Dendritic cell treated with granulocyte-macrophage colony-stimulating factor and Interleukin-4, amounts not matched to agents 40 ng/mL and 50 ng/mL, for 4 days (primary cell): Measurements from ENCODE around the gene BST2.
A peak's percentile ranks its signal among the peaks of the same experiment; 100 is the strongest.

Source experiments
- H3K27ac Mint-ChIP-seq: one replicate; pipeline ENCODE4 v1.8.0; 2022; ENCODE audit warnings: mild to moderate bottlenecking, mixed read lengths
- H3K27me3 Mint-ChIP-seq: one replicate; pipeline ENCODE4 v1.8.0; 2022; ENCODE audit warnings: mild to moderate bottlenecking, mixed read lengths
- H3K36me3 Mint-ChIP-seq: one replicate; pipeline ENCODE4 v1.8.0; 2022; ENCODE audit warnings: low read depth, mixed read lengths
- H3K4me1 Mint-ChIP-seq: one replicate; pipeline ENCODE4 v1.8.0; 2022; ENCODE audit warnings: low read depth, mixed read lengths
- H3K4me3 Mint-ChIP-seq: one replicate; pipeline ENCODE4 v1.8.0; 2022; ENCODE audit warnings: mild to moderate bottlenecking, moderate library complexity, mixed read lengths
- H3K9me3 Mint-ChIP-seq: one replicate; pipeline ENCODE4 v1.8.0; 2022; ENCODE audit warnings: mixed read lengths
- intact Hi-C: fragments of 100-400 bp; cut with micrococcal nuclease; formaldehyde crosslinking; loops from one replicate; pipeline ENCODE4 v1.15.0; 2022

Gene BST2

DNA sequence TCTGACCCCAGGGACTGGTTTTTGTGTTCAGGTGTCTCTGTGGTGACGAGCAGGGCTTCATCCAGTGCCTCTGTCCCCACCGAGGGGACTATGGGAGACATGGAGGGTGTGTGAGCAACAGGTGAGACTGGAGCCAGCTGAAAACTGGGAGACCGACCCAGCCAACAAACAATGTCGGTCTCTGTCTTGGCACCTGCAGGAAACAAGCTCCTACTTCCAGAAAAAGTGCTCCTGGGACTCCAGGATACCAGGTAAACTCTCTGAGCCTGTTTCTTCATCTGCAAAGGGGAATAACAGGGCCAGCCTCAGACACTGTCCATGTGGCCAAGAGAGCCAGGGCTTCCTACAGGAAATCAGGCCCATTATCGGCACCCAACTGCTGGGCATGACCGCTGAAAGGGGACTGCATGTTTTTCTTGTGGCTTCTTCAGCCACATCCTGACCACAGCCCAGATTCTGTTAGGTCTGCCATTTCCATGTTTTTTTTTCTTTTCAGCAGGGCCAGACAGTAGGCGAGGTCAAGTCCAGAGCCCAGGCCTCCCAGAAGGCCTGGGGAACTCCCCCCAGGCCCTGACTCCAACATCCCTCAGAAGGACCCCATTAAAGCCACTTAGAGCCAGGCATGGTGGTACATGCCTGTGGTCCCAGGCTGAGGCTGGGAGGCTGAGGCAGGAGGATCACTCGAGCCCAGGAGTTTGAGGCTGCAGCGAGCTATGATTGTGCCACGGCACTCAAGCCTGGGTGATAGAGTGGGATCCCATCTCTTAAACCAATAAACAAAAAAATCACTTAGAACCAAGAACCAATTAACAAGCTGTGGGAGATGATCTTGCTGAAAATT lies 836 bp upstream of the BST2 start:
- peaks cover 61% of the 10 kb centered on the region for H3K36me3 Mint-ChIP-seq
- intact Hi-C loops = no loop called here

DNA sequence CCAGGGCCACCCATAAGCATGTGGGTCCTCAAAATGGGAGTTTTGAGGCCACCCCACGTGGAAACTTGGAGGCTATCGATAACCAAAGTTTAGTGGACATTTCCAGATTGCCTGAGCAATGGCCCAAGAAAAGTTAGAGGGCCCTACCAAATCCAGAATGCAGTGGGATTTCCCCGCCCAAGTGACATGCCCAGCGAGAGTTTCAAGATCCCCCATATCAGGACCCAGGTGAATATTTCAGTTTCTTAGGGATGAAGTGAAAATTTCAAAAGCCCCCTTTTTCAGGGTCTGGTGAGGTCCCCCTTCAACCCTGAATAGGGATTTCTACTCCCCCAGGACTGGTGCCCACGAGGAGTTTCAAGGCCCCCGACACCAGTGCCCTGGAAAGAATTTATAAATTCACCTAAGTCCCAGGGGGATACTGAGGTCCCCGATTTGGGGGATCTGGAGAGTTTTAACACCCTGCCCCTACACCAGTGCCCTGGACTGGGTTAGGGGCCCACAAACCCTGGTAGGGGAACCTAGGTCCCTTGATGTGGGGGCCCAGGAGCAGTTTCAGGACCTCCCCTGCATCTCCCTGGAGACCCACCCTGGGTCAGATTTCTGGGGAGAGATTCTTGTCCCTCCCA lies 695 bp downstream of the BST2 start:
- Mint-ChIP-seq H3K36me3 (peaks cover 70% of the 10 kb centered on the region), H3K4me3 (peak overlapping the region; percentile 80), H3K9me3 (no peaks in the 10 kb centered on the region), H3K27ac (peak overlapping the region; percentile 92), H3K27me3 (no peaks in the 10 kb centered on the region), H3K4me1 (peaks cover 48% of the 10 kb centered on the region)
- intact Hi-C loops = loop anchor here (1.0 kb wide), 1 partner anchor 15 kb away; no protein-coding TSS in a partner anchor

More for the DNA sequence above, 836 bp upstream of the BST2 start:
- peak overlapping the region; percentile 80 for H3K4me3 Mint-ChIP-seq
- no peaks in the 10 kb centered on the region for H3K27me3 Mint-ChIP-seq
- H3K4me1 Mint-ChIP-seq = peaks cover 48% of the 10 kb centered on the region
- no peaks in the 10 kb centered on the region for H3K9me3 Mint-ChIP-seq
- peak overlapping the region; percentile 92 for H3K27ac Mint-ChIP-seq

- intact Hi-C loops = no loop called here
- H3K27ac Mint-ChIP-seq = peak overlapping the region; percentile 92
- peak overlapping the region; percentile 80 for H3K4me3 Mint-ChIP-seq
- peaks cover 48% of the 10 kb centered on the region for H3K4me1 Mint-ChIP-seq
- H3K27me3 Mint-ChIP-seq = no peaks in the 10 kb centered on the region
- no peaks in the 10 kb centered on the region for H3K9me3 Mint-ChIP-seq
- H3K36me3 Mint-ChIP-seq = peaks cover 73% of the 10 kb centered on the region
Measured at GRCh38 chr19:17404015-17404414, 1.4 kb downstream of the BST2 start.

GRCh38 chr19:17402982-17403855 lies 2.2 kb downstream of the BST2 start:
- peaks cover 45% of the 10 kb centered on the region for H3K4me1 Mint-ChIP-seq
- no peaks in the 10 kb centered on the region for H3K9me3 Mint-ChIP-seq
- no peaks in the 10 kb centered on the region for H3K27me3 Mint-ChIP-seq
- intact Hi-C loops = no loop called here
- H3K27ac Mint-ChIP-seq = peak overlapping the region; percentile 92
- H3K36me3 Mint-ChIP-seq = peaks cover 80% of the 10 kb centered on the region
- peak overlapping the region; percentile 80 for H3K4me3 Mint-ChIP-seq

GRCh38 chr19:17401628-17402027 lies 3.8 kb downstream of the BST2 start:
- peaks cover 29% of the 10 kb centered on the region for H3K4me1 Mint-ChIP-seq
- no peaks in the 10 kb centered on the region for H3K9me3 Mint-ChIP-seq
- intact Hi-C loops = no loop called here
- peak overlapping the region; percentile 24 for H3K27ac Mint-ChIP-seq
- peaks cover 88% of the 10 kb centered on the region for H3K36me3 Mint-ChIP-seq
- no peaks in the 10 kb centered on the region for H3K27me3 Mint-ChIP-seq
- H3K4me3 Mint-ChIP-seq = no peak overlapping the region

- Mint-ChIP-seq H3K27me3 (no peaks in the 10 kb centered on the region), H3K9me3 (no peaks in the 10 kb centered on the region), H3K36me3 (peaks cover 71% of the 10 kb centered on the region), H3K4me1 (peaks cover 20% of the 10 kb centered on the region), H3K27ac (no peak overlapping the region), H3K4me3 (no peak overlapping the region)
- intact Hi-C loops = loop anchor here (5.0 kb wide), 1 partner anchor 48 kb away; the partner anchor contains the start of gene TMEM221
Measured at GRCh38 chr19:17398902-17399527, 6.4 kb downstream of the BST2 start.

DNA sequence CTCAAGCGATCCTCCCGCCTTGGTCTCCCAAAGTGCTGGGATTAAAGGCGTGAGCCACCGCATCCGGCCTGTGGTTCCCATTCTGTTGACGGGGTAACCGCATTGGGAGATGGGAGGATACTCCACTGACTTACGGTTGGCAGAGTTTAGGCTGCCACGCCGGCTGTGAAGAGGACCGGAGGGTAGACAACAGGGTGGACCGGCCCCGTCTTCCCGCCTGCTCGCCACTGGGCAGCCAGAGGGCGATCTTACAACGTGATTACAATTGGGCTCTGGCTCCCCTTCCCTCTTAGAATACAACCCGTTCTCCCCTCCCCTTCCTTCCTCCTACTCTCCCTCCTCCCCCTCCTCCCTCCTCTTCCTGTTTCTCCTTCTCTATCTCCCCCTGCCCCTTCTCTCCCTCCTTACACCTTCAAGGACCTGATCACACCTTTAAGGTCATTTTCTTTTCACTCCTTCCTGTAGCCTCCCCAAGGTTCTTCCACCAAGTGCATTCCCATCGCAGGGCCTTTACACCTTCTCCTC lies 10.5 kb downstream of the BST2 start:
- H3K4me1 Mint-ChIP-seq = peaks cover 27% of the 10 kb centered on the region
- H3K27ac Mint-ChIP-seq = no peak overlapping the region
- intact Hi-C loops = loop anchor here (1.0 to 5.0 kb wide), 2 partner anchors 52 to 71 kb away; partner anchors contain the start of gene TMEM221

GRCh38 chr19:17393914-17394313 lies 11.5 kb downstream of the BST2 start, which contains the start of gene CCDC194:
Gene CCDC194 (minus strand): TSS chr19:17394196. CDS start chr19:17394158, 38 bp downstream.
- intact Hi-C loops = no loop called here
- H3K9me3 Mint-ChIP-seq = peaks cover 8% of the 10 kb centered on the region

More for the DNA sequence above, 10.5 kb downstream of the BST2 start:
- Mint-ChIP-seq H3K27me3 (peaks cover 8% of the 10 kb centered on the region), H3K4me3 (no peak overlapping the region), H3K9me3 (no peaks in the 10 kb centered on the region), H3K36me3 (peaks cover 33% of the 10 kb centered on the region)

DNA sequence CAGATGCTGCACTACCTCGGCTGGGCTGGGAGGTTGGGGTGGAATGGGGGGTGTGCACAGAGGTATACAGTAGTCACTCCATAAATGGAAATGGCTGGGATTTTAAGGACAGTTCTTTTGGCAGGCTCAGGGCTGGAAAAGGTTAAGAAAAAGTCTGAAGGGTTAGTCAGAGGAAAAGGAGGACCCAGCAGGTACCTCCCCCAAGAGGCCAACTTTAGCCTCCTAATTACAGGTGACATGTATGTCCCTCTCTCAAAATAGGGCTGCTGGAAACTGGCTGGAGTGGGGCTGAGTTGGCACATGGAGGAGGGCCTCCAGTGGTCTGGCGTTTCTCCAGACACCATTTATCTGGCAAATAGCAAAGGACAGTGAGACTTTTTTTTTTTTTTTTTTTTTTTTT lies 12.4 kb downstream of the BST2 start:
- Mint-ChIP-seq H3K9me3 (peaks cover 8% of the 10 kb centered on the region), H3K36me3 (peaks cover 13% of the 10 kb centered on the region), H3K27me3 (peaks cover 24% of the 10 kb centered on the region), H3K27ac (no peak overlapping the region), H3K4me1 (peaks cover 27% of the 10 kb centered on the region), H3K4me3 (no peak overlapping the region)
- intact Hi-C loops = no loop called here

More at GRCh38 chr19:17393914-17394313, 11.5 kb downstream of the BST2 start, which contains the start of gene CCDC194:
- Mint-ChIP-seq H3K27ac (no peak within 1 kb of the TSS), H3K4me3 (no peak within 1 kb of the TSS), H3K36me3 (peaks cover 22% of the 10 kb centered on the region), H3K27me3 (peaks cover 17% of the 10 kb centered on the region), H3K4me1 (peaks cover 27% of the 10 kb centered on the region)

GRCh38 chr19:17391371-17392151 lies 13.9 kb downstream of the BST2 start:
- peaks cover 24% of the 10 kb centered on the region for H3K27me3 Mint-ChIP-seq
- intact Hi-C loops = no loop called here
- H3K27ac Mint-ChIP-seq = peak overlapping the region; percentile 83
- peaks cover 8% of the 10 kb centered on the region for H3K9me3 Mint-ChIP-seq
- H3K36me3 Mint-ChIP-seq = no peaks in the 10 kb centered on the region
- peaks cover 27% of the 10 kb centered on the region for H3K4me1 Mint-ChIP-seq
- peak overlapping the region; percentile 93 for H3K4me3 Mint-ChIP-seq

DNA sequence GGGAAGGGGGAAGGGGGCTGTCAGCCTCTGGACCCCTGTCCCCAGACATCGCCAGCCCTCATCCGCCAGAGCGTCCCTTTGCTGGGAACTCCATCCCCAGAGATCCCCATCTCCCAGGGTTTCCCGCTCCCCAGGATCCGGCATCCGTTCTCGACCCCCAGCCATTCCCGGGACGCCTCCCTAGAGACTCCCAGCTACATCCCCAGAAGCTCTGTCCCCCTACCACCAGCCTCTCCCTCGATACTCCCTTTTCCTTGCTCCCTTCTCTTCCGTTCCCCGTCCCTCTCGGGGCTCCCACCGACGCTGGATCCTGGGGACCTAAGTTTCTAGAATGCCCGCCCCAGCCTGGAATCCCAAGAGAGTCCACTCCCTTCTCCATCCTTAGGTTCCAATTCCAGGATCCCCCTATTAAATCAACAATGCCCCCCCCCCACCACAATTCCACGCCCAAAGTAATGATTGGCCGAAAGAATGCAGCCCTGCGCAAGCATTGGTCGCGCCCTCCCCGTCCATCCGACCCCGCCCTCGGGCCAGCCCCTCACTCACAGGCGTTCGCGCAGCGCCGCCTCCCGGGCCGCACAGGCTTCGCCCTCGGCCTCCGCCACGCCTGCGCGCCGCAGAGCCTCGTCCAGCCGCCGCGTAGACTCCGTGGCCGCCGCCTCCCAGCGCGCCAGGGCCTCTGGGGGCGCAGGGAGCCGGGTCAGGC lies 14.6 kb downstream of the BST2 start:
- H3K27ac Mint-ChIP-seq = peak overlapping the region; percentile 19
- intact Hi-C loops = no loop called here
- H3K27me3 Mint-ChIP-seq = peaks cover 24% of the 10 kb centered on the region
- no peaks in the 10 kb centered on the region for H3K36me3 Mint-ChIP-seq
- H3K4me1 Mint-ChIP-seq = peaks cover 27% of the 10 kb centered on the region
- peak overlapping the region; percentile 93 for H3K4me3 Mint-ChIP-seq
- peaks cover 8% of the 10 kb centered on the region for H3K9me3 Mint-ChIP-seq
